Suprapubic skin (tissue), 3 donors: ENCODE data around the gene PLIN3.

Experiments
- CTCF ChIP-seq, 2 donors: fragments of 200-600 bp in 1 of 2; fragments of 450-650 bp in 1 of 2; sonication (generic) in 1 of 2; IDR thresholded peaks; one replicate each; pipeline ENCODE4 v1.5.1; 2016 to 2019; ENCODE audit warnings: antibody characterized with exemption in 2 of 2, mild to moderate bottlenecking in 1 of 2, moderate library complexity in 1 of 2
- POLR2A ChIP-seq, 2 donors: fragments of 450-650 bp; IDR thresholded peaks; one replicate each; pipeline ENCODE4 v1.6.1; 2017; ENCODE audit warnings: antibody characterized with exemption in 2 of 2, mild to moderate bottlenecking in 2 of 2, moderate library complexity in 2 of 2

GRCh38 chr19:4832776-4833175 lies 34.7 kb downstream of the PLIN3 start:
- TF ChIP-seq POLR2A (IDR thresholded peaks at IDR 0.05) (no peak), CTCF (IDR thresholded peaks at IDR 0.05) (no peak)
